K562 (cell line): Measurements from ENCODE around the gene DND1. TPM values are rescaled to one million over a fixed set of nuclear protein-coding genes. Genes with fewer than 3 reads are reported as not detected.

Experiments
- CTBP1 ChIP-seq: fragments of 450-650 bp; IDR thresholded peaks from 2 replicates; pipeline ENCODE4 v1.6.1; 2016; ENCODE audit warnings: borderline replicate concordance
- ETS2 ChIP-seq: IDR thresholded peaks from 2 replicates; pipeline ENCODE4 v1.6.1; 2016; ENCODE audit warnings: borderline replicate concordance, missing genetic modification characterization, mild to moderate bottlenecking, moderate library complexity, missing compliant biosample characterization; ENCODE audit not compliant: poor library complexity, severe bottlenecking
- GTF2A2 ChIP-seq: IDR thresholded peaks from 2 replicates; pipeline ENCODE4 v1.6.1; 2016; ENCODE audit warnings: mild to moderate bottlenecking, missing genetic modification characterization, missing compliant biosample characterization
- NFIC ChIP-seq: fragments of 450-650 bp; IDR thresholded peaks from 2 replicates; pipeline ENCODE4 v1.6.1; 2017; ENCODE audit warnings: mild to moderate bottlenecking, inconsistent platforms
- NONO ChIP-seq, 2 experiments: fragments of 200-400 bp in 1 of 2; fragments of 450-650 bp in 1 of 2; formaldehyde crosslinking in 1 of 2; IDR thresholded peaks; 2 replicates each; pipeline ENCODE4 v1.6.1; 2017; ENCODE audit warnings: low read depth in 2 of 2, mild to moderate bottlenecking in 2 of 2, moderate library complexity in 2 of 2, low read length in 1 of 2
- PHTF2 ChIP-seq: fragments of 250-450 bp; sonication (Bioruptor Pico); IDR thresholded peaks from 2 replicates; pipeline ENCODE4 v1.5.0; 2021; ENCODE audit warnings: mild to moderate bottlenecking
- STAT5B ChIP-seq: fragments of 250-450 bp; sonication (Bioruptor Pico); IDR thresholded peaks from 2 replicates; pipeline ENCODE4 v1.8.0; 2021; ENCODE audit warnings: mild to moderate bottlenecking, inconsistent platforms
- TCF3 ChIP-seq: sonication (generic); formaldehyde crosslinking; IDR thresholded peaks from 2 replicates; pipeline ENCODE4 v1.4.0; 2020; ENCODE audit warnings: mild to moderate bottlenecking, missing genetic modification reagents
- ZBTB17 ChIP-seq: fragments of 450-650 bp; formaldehyde crosslinking; IDR thresholded peaks from 2 replicates; pipeline ENCODE4 v1.4.0; 2020; ENCODE audit warnings: mild to moderate bottlenecking
- ZNF561 ChIP-seq: fragments of 450-650 bp; formaldehyde crosslinking; conservative IDR thresholded peaks from 2 replicates; pipeline ENCODE4 v1.4.0; 2020; ENCODE audit warnings: mild to moderate bottlenecking, moderate library complexity
- polyA plus RNA-seq, 8 experiments: library from polyadenylated mRNA; depleted of rRNA in 4 of 8; stranded (reverse) in 5 of 8; unstranded in 3 of 8; fragments of >200 nt; fragmentation: Nextera tagmentation in 2 of 8; fragmentation: Illumina TruSeq in 1 of 8; extraction: Ambion mirVana in 2 of 8; extraction: Trizol in 1 of 8; gene quantifications; 2 replicates each; pipeline versions ENCODE4 v1.2.1 to v1.2.3, GENCODE V29; 2011 to 2014; ENCODE audit warnings: inconsistent platforms in 1 of 8, missing spikeins in 1 of 8
- total RNA-seq, 7 experiments: library from RNA; depleted of rRNA in 6 of 7; stranded (reverse); fragments of >200 nt in 6 of 7; fragmentation: Illumina TruSeq in 2 of 7; extraction: Trizol in 2 of 7; gene quantifications; 2 replicates each; pipeline versions ENCODE4 v1.2.1 to v1.2.3, GENCODE V29; 2011 to 2021; ENCODE audit warnings: low replicate concordance in 1 of 7
- TF ChIP-seq, protein P1 (sequence below): fragments of 450-650 bp; IDR thresholded peaks from 2 replicates; pipeline ENCODE4 v1.7.1; 2018; ENCODE audit warnings: mild to moderate bottlenecking, low read depth; ENCODE audit not compliant: partially characterized antibody
- TF ChIP-seq, protein P2 (sequence below): fragments of 450-650 bp; IDR thresholded peaks from 2 replicates; pipeline ENCODE4 v1.6.1; 2016
- TF ChIP-seq, protein P3 (sequence below): fragments of 200-800 bp; sonication (Bioruptor generic); IDR thresholded peaks from 2 replicates; pipeline ENCODE4 v1.6.1; 2017; ENCODE audit warnings: missing genetic modification characterization, missing compliant biosample characterization
- TF ChIP-seq, protein P4 (sequence below): fragments of 150-350 bp; conservative IDR thresholded peaks from 2 replicates; pipeline ENCODE4 v1.6.1; 2014; ENCODE audit warnings: low read length

The DND1 gene
- total and polyA plus RNA-seq, 9 of the 15 experiments (the other 6 are each of a cell fraction or from before 2014, with no cell fraction given): 0.37 to 2.0 (median 0.90) TPM; not detected in 3

DNA sequence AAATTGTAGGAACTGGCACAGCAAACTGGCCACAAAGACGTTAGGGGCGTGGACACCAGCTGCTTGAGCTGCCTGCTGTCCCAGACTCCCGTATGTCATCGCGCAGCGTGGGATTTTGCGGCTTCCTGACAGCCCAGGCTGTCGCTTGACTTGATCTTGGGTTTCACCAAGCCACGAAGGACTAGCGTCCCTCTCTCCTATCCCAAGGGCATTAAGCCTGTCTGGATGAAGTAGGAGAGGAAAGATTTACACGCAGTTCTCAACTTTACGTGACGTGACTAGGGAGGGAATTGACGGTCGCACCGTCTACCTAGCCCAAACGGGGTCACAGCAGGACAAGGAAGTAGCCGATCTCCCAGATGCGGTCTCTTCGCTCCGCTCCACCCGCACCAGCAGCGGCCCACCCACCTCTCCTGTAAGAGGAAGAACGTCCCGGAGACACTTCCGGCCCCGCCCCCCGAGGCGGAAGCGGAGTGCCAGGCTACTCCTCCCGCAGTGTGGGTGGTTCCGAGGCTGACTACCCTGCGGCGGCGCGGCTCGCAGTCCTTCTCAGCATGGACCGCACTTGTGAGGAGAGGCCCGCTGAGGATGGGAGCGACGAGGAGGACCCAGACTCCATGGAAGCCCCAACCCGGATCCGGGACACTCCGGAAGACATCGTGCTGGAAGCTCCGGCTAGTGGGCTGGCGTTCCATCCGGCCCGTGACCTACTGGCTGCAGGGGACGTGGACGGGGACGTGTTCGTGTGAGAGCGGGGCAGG, 8.8 kb downstream of the DND1 start, which contains the start of gene WDR55 (continued):
- TF ChIP-seq, protein P1, sequence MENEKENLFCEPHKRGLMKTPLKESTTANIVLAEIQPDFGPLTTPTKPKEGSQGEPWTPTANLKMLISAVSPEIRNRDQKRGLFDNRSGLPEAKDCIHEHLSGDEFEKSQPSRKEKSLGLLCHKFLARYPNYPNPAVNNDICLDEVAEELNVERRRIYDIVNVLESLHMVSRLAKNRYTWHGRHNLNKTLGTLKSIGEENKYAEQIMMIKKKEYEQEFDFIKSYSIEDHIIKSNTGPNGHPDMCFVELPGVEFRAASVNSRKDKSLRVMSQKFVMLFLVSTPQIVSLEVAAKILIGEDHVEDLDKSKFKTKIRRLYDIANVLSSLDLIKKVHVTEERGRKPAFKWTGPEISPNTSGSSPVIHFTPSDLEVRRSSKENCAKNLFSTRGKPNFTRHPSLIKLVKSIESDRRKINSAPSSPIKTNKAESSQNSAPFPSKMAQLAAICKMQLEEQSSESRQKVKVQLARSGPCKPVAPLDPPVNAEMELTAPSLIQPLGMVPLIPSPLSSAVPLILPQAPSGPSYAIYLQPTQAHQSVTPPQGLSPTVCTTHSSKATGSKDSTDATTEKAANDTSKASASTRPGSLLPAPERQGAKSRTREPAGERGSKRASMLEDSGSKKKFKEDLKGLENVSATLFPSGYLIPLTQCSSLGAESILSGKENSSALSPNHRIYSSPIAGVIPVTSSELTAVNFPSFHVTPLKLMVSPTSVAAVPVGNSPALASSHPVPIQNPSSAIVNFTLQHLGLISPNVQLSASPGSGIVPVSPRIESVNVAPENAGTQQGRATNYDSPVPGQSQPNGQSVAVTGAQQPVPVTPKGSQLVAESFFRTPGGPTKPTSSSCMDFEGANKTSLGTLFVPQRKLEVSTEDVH: peak; percentile 89
- TF ChIP-seq TCF3 (CRISPR knock-in tag) (peak; percentile 50; the same call in 1 of the 2 replicates), ETS2 (tag) (no peak), PHTF2 (CRISPR knock-in tag) (no peak), GTF2A2 (tag) (no peak), NFIC (peak; percentile 6; the same call in 1 of the 2 replicates), CTBP1 (peak; percentile 88; the same call in 1 of the 2 replicates), ZNF561 (CRISPR knock-in tag) (no peak), STAT5B (CRISPR knock-in tag) (no peak), ZBTB17 (CRISPR knock-in tag) (peak; percentile 51; the same call in 1 of the 2 replicates), NONO (IDR thresholded peaks at IDR 0.05; ENCODE audit: low read depth in 2 of 2, low read length in 1 of 2) (0 out of 4 replicates have a peak, but pooled peaks of 1 of the 2 experiments have one; percentile 57)
- TF ChIP-seq, protein P2, sequence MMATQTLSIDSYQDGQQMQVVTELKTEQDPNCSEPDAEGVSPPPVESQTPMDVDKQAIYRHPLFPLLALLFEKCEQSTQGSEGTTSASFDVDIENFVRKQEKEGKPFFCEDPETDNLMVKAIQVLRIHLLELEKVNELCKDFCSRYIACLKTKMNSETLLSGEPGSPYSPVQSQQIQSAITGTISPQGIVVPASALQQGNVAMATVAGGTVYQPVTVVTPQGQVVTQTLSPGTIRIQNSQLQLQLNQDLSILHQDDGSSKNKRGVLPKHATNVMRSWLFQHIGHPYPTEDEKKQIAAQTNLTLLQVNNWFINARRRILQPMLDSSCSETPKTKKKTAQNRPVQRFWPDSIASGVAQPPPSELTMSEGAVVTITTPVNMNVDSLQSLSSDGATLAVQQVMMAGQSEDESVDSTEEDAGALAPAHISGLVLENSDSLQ: peak; percentile 85
- TF ChIP-seq, protein P3, sequence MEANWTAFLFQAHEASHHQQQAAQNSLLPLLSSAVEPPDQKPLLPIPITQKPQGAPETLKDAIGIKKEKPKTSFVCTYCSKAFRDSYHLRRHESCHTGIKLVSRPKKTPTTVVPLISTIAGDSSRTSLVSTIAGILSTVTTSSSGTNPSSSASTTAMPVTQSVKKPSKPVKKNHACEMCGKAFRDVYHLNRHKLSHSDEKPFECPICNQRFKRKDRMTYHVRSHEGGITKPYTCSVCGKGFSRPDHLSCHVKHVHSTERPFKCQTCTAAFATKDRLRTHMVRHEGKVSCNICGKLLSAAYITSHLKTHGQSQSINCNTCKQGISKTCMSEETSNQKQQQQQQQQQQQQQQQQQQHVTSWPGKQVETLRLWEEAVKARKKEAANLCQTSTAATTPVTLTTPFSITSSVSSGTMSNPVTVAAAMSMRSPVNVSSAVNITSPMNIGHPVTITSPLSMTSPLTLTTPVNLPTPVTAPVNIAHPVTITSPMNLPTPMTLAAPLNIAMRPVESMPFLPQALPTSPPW (CRISPR knock-in tag): peak; percentile 89
- TF ChIP-seq, protein P4, sequence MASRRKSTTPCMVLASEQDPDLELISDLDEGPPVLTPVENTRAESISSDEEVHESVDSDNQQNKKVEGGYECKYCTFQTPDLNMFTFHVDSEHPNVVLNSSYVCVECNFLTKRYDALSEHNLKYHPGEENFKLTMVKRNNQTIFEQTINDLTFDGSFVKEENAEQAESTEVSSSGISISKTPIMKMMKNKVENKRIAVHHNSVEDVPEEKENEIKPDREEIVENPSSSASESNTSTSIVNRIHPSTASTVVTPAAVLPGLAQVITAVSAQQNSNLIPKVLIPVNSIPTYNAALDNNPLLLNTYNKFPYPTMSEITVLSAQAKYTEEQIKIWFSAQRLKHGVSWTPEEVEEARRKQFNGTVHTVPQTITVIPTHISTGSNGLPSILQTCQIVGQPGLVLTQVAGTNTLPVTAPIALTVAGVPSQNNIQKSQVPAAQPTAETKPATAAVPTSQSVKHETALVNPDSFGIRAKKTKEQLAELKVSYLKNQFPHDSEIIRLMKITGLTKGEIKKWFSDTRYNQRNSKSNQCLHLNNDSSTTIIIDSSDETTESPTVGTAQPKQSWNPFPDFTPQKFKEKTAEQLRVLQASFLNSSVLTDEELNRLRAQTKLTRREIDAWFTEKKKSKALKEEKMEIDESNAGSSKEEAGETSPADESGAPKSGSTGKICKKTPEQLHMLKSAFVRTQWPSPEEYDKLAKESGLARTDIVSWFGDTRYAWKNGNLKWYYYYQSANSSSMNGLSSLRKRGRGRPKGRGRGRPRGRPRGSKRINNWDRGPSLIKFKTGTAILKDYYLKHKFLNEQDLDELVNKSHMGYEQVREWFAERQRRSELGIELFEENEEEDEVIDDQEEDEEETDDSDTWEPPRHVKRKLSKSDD: peak; percentile 9; the same call in 1 of the 2 replicates
